Measurements from ENCODE around the gene CRISPLD2.

DNA sequence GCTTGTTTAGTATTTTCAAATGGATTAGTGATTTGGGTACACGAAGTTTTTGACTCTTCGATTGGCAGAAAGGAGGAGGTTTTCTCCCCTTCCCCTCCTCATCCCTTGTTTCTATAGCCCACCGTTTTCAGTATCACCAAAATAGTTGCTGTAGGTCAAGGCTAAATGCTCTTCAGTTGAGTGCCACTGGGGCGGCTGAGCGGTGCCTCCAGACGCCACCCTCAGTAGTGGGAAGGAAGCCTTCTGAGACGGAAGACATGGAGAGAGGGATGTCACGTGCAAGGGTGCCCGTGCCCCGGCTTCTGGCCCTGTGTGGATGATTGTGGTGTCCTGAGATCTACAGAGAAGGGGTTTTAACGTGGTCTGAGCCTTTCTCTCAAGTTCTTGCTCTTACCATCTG, 39.7 kb upstream of the CRISPLD2 start:
- TF ChIP-seq, protein P1, sequence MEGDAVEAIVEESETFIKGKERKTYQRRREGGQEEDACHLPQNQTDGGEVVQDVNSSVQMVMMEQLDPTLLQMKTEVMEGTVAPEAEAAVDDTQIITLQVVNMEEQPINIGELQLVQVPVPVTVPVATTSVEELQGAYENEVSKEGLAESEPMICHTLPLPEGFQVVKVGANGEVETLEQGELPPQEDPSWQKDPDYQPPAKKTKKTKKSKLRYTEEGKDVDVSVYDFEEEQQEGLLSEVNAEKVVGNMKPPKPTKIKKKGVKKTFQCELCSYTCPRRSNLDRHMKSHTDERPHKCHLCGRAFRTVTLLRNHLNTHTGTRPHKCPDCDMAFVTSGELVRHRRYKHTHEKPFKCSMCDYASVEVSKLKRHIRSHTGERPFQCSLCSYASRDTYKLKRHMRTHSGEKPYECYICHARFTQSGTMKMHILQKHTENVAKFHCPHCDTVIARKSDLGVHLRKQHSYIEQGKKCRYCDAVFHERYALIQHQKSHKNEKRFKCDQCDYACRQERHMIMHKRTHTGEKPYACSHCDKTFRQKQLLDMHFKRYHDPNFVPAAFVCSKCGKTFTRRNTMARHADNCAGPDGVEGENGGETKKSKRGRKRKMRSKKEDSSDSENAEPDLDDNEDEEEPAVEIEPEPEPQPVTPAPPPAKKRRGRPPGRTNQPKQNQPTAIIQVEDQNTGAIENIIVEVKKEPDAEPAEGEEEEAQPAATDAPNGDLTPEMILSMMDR (IDR thresholded peaks at IDR 0.05 in 2 of 3, conservative IDR thresholded peaks at IDR 0.05 in 1 of 3; ENCODE audit: control insufficient read depth in 2 of 3, extremely low read depth in 1 of 3, insufficient read depth in 1 of 3, low read depth in 3 of 3, low read length in 3 of 3): no peak
- TF ChIP-seq HDGF (IDR thresholded peaks at IDR 0.05): no peak
- no peak for TF ChIP-seq TAF1 (IDR thresholded peaks at IDR 0.05; ENCODE audit: borderline replicate concordance, low read depth, low read length)
- TF ChIP-seq POLR2A (IDR thresholded peaks at IDR 0.05; ENCODE audit: low read depth, low read length): no peak
- TF ChIP-seq RBBP5 (conservative IDR thresholded peaks at IDR 0.05): no peak
- TF ChIP-seq CHD2 (IDR thresholded peaks at IDR 0.05; ENCODE audit: borderline replicate concordance, low read depth, low read length): no peak
- no peak for TF ChIP-seq SMC3 (IDR thresholded peaks at IDR 0.05; ENCODE audit: borderline replicate concordance, low read length)

All from GM12878 (cell line).